Keratinocyte (primary cell): ENCODE measurements around the gene UNC119B.

Experiments
- EZH2 ChIP-seq: IDR thresholded peaks from one replicate; pipeline ENCODE4 v1.6.1; 2012; ENCODE audit warnings: inconsistent platforms, mild to moderate bottlenecking, low read length, moderate library complexity
- TF ChIP-seq, protein P1 (sequence below), 3 experiments: IDR thresholded peaks in 1 of 3; conservative IDR thresholded peaks in 1 of 3; optimal IDR thresholded peaks in 1 of 3; 2 replicates in 2 of 3; 3 replicates in 1 of 3; pipeline versions ENCODE3 to v1.5.1; 2011; ENCODE audit warnings: low read length in 3 of 3, mild to moderate bottlenecking in 3 of 3, moderate library complexity in 2 of 3, control low read depth in 1 of 3, inconsistent platforms in 1 of 3; ENCODE audit not compliant: insufficient read depth in 2 of 3; ENCODE audit errors: extremely low read depth in 1 of 3

DNA sequence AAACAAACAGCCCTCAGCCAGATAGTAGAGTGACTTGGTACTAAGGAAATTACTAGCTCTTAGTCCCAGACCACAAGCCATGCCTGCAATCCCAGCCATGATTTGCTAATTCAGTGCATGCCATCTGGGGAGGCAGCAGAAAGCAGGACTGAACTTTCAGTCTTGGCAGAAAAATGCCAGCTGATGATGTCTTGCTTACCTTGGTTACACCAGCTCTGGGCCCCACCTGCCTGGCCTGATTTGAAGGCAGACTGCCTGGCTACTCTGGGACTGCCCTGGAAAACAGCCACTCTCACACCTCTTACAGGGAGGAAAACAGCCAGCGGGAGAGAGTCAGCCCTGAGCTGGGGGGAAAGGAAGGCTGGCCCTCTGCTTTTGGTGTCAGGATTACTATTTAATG, 4.6 kb upstream of the UNC119B start:
- TF ChIP-seq, protein P1, sequence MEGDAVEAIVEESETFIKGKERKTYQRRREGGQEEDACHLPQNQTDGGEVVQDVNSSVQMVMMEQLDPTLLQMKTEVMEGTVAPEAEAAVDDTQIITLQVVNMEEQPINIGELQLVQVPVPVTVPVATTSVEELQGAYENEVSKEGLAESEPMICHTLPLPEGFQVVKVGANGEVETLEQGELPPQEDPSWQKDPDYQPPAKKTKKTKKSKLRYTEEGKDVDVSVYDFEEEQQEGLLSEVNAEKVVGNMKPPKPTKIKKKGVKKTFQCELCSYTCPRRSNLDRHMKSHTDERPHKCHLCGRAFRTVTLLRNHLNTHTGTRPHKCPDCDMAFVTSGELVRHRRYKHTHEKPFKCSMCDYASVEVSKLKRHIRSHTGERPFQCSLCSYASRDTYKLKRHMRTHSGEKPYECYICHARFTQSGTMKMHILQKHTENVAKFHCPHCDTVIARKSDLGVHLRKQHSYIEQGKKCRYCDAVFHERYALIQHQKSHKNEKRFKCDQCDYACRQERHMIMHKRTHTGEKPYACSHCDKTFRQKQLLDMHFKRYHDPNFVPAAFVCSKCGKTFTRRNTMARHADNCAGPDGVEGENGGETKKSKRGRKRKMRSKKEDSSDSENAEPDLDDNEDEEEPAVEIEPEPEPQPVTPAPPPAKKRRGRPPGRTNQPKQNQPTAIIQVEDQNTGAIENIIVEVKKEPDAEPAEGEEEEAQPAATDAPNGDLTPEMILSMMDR (optimal IDR thresholded peaks at IDR 0.05 in 1 of 3, IDR thresholded peaks at IDR 0.05 in 1 of 3, conservative IDR thresholded peaks at IDR 0.05 in 1 of 3; ENCODE audit: extremely low read depth in 1 of 3, insufficient read depth in 2 of 3, low read length in 3 of 3): no peak
- no peak for TF ChIP-seq EZH2
